Hepatocyte (in vitro differentiated cells): ENCODE data around the gene NDC80.

Experiments
- EZH2 ChIP-seq: fragments of 200-600 bp; sonication (generic); IDR thresholded peaks from 2 replicates; pipeline ENCODE4 v1.6.1; 2016; ENCODE audit warnings: antibody characterized with exemption, mild to moderate bottlenecking, borderline replicate concordance
- EZH2phosphoT487 ChIP-seq: fragments of 200-600 bp; sonication (generic); IDR thresholded peaks from one replicate; pipeline ENCODE4 v1.6.1; 2018; ENCODE audit warnings: antibody characterized with exemption, mild to moderate bottlenecking, low read depth, moderate library complexity; ENCODE audit not compliant: unreplicated experiment, severe bottlenecking
- TF ChIP-seq, protein P1 (sequence below): fragments of 200-600 bp; sonication (generic); IDR thresholded peaks from 2 replicates; pipeline ENCODE4 v1.5.1; 2016; ENCODE audit warnings: antibody characterized with exemption, mild to moderate bottlenecking; ENCODE audit not compliant: poor library complexity

DNA sequence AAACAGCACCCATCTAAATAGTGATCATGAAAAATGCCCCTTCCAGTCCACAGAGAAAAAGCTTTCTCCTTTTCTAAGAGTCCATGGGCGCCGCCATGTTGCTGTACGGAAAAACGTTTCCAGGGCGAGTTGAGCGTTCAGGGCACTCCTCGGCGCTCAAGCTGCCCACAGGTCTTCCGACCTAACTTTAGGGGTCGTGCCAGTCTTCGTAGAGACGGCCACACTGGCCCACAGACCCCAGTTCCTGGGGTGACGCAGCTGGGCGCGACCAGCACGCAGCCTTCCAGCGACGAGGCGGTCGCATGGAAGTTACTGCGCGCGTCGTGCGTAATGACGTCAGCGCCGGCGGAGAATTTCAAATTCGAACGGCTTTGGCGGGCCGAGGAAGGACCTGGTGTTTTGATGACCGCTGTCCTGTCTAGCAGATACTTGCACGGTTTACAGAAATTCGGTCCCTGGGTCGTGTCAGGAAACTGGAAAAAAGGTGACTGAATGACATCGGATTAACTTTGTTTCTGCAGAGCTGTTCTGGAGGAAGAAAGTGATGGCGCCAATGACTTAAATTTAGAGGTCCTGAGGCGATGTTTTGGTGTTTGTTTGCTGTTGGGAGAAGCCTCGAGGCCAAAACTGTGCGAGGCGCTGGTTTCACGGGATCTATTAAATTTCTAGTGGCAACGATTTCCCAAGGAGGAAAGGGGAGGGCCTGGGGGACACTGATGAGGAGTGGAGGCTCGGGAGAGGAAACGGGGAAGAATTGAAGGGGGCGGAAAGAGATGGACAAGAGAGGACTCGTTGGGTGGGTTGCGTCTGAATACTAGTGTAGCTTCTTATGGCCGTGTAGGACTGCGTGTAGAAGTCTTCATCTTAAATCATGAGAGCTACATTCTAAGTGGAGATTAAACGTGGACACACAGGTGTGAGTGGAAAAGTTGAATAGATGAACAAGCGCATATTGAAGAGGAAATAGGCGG is at the start of gene NDC80, which contains the start of gene METTL4:
- TF ChIP-seq, protein P1, sequence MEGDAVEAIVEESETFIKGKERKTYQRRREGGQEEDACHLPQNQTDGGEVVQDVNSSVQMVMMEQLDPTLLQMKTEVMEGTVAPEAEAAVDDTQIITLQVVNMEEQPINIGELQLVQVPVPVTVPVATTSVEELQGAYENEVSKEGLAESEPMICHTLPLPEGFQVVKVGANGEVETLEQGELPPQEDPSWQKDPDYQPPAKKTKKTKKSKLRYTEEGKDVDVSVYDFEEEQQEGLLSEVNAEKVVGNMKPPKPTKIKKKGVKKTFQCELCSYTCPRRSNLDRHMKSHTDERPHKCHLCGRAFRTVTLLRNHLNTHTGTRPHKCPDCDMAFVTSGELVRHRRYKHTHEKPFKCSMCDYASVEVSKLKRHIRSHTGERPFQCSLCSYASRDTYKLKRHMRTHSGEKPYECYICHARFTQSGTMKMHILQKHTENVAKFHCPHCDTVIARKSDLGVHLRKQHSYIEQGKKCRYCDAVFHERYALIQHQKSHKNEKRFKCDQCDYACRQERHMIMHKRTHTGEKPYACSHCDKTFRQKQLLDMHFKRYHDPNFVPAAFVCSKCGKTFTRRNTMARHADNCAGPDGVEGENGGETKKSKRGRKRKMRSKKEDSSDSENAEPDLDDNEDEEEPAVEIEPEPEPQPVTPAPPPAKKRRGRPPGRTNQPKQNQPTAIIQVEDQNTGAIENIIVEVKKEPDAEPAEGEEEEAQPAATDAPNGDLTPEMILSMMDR: no peak
- TF ChIP-seq EZH2 (no peak), EZH2phosphoT487 (no peak)
